GM18873 (cell line): ENCODE data around the gene LRRC74B.

Experiments
- ATAC-seq: cut with Tn5 transposase; IDR thresholded peaks from one replicate; pipeline ENCODE4 v1.9.1; 2021; ENCODE audit warnings: mild to moderate bottlenecking, moderate library complexity, moderate number of reproducible peaks; ENCODE audit not compliant: unreplicated experiment, low FRiP score

The LRRC74B gene

GRCh38 chr22:21013657-21014201 is 32.0 kb upstream of the LRRC74B start:
- ATAC-seq: no peak

- peak; percentile 55 for ATAC-seq
Observed at GRCh38 chr22:21014202-21014725, 31.5 kb upstream of the LRRC74B start.

GRCh38 chr22:21014726-21015465 is 30.9 kb upstream of the LRRC74B start, which contains the start of gene P2RX6:
TSS of gene P2RX6 (plus strand) at chr22:21015165. CDS start at chr22:21015175, 10 bp downstream.
- no peak for ATAC-seq

- ATAC-seq: no peak
Observed at GRCh38 chr22:21015466-21016006, 30.2 kb upstream of the LRRC74B start.

- ATAC-seq: no peak
Observed at GRCh38 chr22:21016644-21017420, 28.9 kb upstream of the LRRC74B start.

- no peak for ATAC-seq
Observed at GRCh38 chr22:21018314-21018713, 27.4 kb upstream of the LRRC74B start.

GRCh38 chr22:21020802-21021429 is 24.8 kb upstream of the LRRC74B start:
- ATAC-seq: no peak

- no peak for ATAC-seq
Observed at GRCh38 chr22:21022507-21022906, 23.2 kb upstream of the LRRC74B start.

- no peak for ATAC-seq
Observed at GRCh38 chr22:21022955-21023614, 22.7 kb upstream of the LRRC74B start.

GRCh38 chr22:21025266-21025665 is 20.5 kb upstream of the LRRC74B start:
- ATAC-seq: no peak

GRCh38 chr22:21025763-21026755 is 19.7 kb upstream of the LRRC74B start:
- no peak for ATAC-seq

GRCh38 chr22:21026783-21027692 is 18.7 kb upstream of the LRRC74B start:
- no peak for ATAC-seq

- no peak for ATAC-seq
Observed at GRCh38 chr22:21028277-21029251, 17.2 kb upstream of the LRRC74B start.

GRCh38 chr22:21029486-21030025 is 16.2 kb upstream of the LRRC74B start:
- ATAC-seq: no peak

- ATAC-seq: no peak
Observed at GRCh38 chr22:21030032-21030431, 15.7 kb upstream of the LRRC74B start.
